ENCODE results near the gene SERPINA9. TPM values are rescaled to one million over a fixed set of nuclear protein-coding genes. Genes with fewer than 3 reads are reported as not detected.
"Not testable (repeated sequence)": the region's sequence is repeated elsewhere in the genome, so short reads cannot be mapped to it uniquely, and the experiment has no call there.

SERPINA9 gene
- not detected for polyA plus RNA-seq (ENCODE audit: insufficient read length in 3 of 3)
- long read RNA-seq, donor 1: 0 reads
- long read RNA-seq, donor 2: 0 reads
- long read RNA-seq, donor 3: 0 reads
- long read RNA-seq, donor 4: 0 reads
- long read RNA-seq, donor 5: 0 reads
- long read RNA-seq, donor 6: 0 reads
- long read RNA-seq, donor 7: 0 reads
- long read RNA-seq, donor 8: 0 reads
- long read RNA-seq, donor 9: 0 reads
- long read RNA-seq, donor 10: 0 reads
- long read RNA-seq, donor 11: 0 reads
- long read RNA-seq, donor 12: 0 reads
- long read RNA-seq, donor 13: 0 reads
- long read RNA-seq, donor 14: 0 reads
- long read RNA-seq, donor 15: 0 reads
- long read RNA-seq, donor 16: 0 reads

DNA sequence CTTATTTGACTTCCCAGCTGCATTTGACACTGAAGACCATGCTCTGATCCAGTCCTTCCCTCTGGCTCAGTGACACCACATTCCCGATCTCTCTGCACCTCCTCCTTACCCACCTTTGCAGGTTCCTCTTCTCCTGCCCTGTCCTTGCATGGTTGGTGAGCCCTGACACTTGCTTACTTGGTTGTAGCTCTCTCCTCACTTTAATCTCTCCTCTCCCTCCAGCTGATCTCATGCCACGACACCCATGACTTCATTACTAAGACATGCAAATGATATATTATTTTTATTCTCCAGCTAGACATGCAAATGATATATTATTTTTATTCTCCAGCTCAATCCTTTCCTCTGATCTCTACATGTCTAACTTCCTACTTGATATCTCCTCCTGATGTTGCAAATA lies at the start of gene SERPINA9:
Gene SERPINA9, minus strand, starts transcription at position 175 of the 400 bp plus-strand sequence. CDS start 6,357 bp downstream, outside the sequence.
- DNase-seq (ENCODE audit: extremely low read depth in 1 of 11, low read depth in 9 of 11, low spot score in 4 of 11): no peak

- no peak for DNase-seq (ENCODE audit: extremely low read depth in 1 of 11, low read depth in 9 of 11, low spot score in 4 of 11)
Observed at GRCh38 chr14:94524093-94524492, 48.1 kb upstream of the SERPINA9 start.

DNA sequence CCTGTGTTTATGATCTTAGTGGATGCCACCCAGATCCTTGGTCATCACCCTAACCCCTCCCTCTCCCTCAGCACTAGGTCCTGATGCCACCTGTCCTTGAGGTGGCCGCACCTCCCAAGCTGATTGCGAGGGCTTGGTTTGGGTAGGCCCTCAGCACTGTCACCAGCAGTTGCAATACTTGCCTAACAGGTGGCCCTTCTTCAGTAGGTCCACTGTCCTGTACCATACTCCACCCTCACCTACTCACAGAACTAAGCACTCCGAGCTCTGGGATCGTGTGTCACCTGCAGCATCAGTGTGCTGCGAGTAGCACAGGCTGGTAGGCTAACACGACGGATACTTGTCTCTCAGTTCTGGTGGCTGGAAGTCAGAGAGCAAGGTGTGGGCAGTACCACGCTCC lies 47.3 kb upstream of the SERPINA9 start:
- no peak for DNase-seq (ENCODE audit: extremely low read depth in 1 of 11, low read depth in 9 of 11, low spot score in 4 of 11)

DNA sequence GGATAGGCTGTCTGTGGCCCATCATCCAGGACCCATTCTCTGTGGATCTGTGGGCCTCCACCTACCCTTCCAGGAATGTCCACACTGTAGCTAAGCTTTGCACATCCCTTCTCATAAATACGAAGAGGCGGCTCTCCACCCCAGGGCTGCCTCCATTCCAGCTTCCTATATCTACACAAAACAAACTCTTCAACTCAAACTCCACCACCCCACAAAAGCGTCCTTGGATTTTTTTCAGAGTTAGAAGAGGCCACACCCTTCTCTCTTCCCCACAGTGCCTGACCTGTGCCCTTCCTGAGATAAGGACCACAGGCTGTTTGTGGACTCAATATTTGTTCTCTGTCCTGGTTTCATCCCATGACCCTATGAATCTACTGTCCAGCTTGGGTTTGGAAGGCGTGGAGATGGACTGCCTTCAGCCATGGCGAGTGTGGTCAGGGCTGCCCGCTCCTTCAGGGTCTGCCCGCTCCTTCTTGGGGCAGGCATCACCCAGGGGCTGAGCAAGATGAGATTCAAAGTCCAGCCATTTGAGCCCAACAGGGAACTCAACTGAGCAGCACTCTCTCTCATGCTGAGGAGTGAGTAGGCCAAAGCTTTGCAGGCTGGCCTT lies 46.2 kb upstream of the SERPINA9 start:
- DNase-seq (ENCODE audit: extremely low read depth in 1 of 11, low read depth in 9 of 11, low spot score in 4 of 11): no peak

GRCh38 chr14:94521375-94522114 lies 45.5 kb upstream of the SERPINA9 start:
- no peak for DNase-seq (ENCODE audit: extremely low read depth in 1 of 11, low read depth in 9 of 11, low spot score in 4 of 11)

DNA sequence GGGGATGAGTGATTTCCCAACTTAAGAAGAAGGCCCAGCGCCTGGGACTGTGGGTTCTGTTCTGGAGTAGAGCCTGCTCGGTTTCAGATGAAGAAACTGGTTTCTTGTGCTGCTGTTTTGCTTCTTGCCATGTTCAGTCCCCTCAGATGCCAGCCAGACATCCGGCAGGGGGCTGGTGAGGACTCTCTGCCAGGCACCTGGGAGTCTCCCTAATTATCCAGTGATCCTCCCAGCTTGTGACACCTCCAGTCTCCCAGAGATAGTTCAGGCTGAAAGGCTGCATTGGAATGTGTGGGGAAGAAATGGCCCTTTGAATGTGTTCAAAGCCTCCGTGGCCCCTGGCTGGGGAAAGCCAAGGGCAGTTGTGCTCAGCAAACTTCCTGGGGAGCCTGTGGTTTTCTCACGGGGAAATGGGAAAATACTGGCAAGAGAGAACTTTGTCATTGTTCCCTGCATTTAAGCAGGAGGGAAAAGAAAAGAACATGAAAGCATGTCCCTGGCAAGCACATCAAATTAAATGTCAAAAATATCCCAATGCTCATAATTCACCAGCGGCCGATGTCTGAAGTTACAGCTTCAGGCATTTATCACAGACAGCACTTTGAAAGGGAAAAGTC lies 41.8 kb upstream of the SERPINA9 start:
- DNase-seq (ENCODE audit: extremely low read depth in 1 of 11, low read depth in 9 of 11, low spot score in 4 of 11): no peak

- no peak for DNase-seq (ENCODE audit: extremely low read depth in 1 of 11, low read depth in 9 of 11, low spot score in 4 of 11)
Observed at GRCh38 chr14:94517248-94517640, 41.2 kb upstream of the SERPINA9 start.

DNA sequence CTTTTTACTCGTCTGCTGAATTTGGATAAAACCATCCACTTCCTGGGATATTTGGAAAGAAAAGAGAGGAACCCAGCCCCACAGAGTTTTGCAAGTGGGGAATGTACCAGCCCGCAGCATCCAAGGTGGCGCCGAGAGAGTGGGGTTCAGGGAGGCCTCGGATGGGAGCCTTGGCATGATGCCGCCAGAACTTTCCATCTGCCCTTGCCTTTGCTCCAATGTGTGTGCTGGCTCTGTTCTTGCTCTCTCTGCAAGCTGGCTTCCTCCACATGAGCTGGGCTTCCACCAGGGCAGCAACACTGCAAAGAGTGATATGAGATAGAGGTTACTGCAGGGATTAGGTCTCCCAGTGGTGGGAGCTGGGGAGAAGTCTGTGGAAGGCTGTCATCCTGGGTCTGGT lies 39.9 kb upstream of the SERPINA9 start:
- no peak for DNase-seq (ENCODE audit: extremely low read depth in 1 of 11, low read depth in 9 of 11, low spot score in 4 of 11)

GRCh38 chr14:94515426-94515825 lies 39.4 kb upstream of the SERPINA9 start:
- no peak for DNase-seq (ENCODE audit: extremely low read depth in 1 of 11, low read depth in 9 of 11, low spot score in 4 of 11)

GRCh38 chr14:94514351-94514750 lies 38.4 kb upstream of the SERPINA9 start:
- DNase-seq (ENCODE audit: extremely low read depth in 1 of 11, low read depth in 9 of 11, low spot score in 4 of 11): no peak

DNA sequence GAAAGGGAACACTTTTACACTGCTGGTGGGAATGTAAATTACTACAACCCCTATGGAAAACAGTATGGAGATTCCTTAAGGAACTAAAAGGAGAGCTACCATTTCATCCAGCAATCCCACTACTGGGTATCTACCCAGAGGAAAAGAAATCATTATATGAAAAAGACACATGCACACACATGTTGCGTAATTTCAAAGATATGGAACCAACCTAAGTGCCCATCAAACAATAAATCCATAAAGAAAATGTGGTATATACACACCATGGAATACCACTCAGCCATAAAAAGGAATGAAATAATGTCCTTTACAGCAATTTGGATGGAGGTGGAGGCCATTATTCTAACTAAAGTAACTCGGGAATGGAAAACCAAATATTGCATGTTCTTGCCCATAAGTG lies 34.5 kb upstream of the SERPINA9 start:
- DNase-seq (ENCODE audit: extremely low read depth in 1 of 11, low read depth in 9 of 11, low spot score in 4 of 11): not testable (repeated sequence)

GRCh38 chr14:94509356-94509755 lies 33.4 kb upstream of the SERPINA9 start, which contains the start of gene SERPINA12:
Gene SERPINA12 (minus strand): TSS chr14:94509469. CDS start chr14:94498397, 11,072 bp downstream.
- DNase-seq (ENCODE audit: extremely low read depth in 1 of 11, low read depth in 9 of 11, low spot score in 4 of 11): no peak

- DNase-seq (ENCODE audit: extremely low read depth in 1 of 11, low read depth in 9 of 11, low spot score in 4 of 11): no peak
Observed at GRCh38 chr14:94505641-94506040, 29.6 kb upstream of the SERPINA9 start.

DNA sequence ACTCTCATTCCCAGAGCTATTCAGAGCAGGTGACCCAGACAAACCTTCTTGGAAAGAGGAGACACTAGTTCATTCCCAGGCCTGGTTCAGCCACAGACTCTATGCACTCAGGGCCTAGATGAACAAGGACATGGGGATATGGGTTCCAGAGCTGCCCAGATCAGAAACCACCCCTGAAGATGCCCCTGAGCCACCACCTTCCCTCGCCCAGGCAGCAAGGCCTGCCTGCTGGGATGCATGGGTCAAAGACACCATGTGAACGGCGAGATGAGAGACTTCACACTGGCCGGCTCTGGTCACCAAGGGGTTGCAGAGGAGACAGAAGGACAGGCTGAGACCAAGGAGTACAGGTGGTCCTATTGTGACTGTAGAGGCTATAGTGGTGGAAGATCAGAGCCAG lies 29.2 kb upstream of the SERPINA9 start:
- DNase-seq (ENCODE audit: extremely low read depth in 1 of 11, low read depth in 9 of 11, low spot score in 4 of 11): no peak

- DNase-seq (ENCODE audit: extremely low read depth in 1 of 11, low read depth in 9 of 11, low spot score in 4 of 11): no peak
Observed at GRCh38 chr14:94501588-94502516, 25.9 kb upstream of the SERPINA9 start.

DNA sequence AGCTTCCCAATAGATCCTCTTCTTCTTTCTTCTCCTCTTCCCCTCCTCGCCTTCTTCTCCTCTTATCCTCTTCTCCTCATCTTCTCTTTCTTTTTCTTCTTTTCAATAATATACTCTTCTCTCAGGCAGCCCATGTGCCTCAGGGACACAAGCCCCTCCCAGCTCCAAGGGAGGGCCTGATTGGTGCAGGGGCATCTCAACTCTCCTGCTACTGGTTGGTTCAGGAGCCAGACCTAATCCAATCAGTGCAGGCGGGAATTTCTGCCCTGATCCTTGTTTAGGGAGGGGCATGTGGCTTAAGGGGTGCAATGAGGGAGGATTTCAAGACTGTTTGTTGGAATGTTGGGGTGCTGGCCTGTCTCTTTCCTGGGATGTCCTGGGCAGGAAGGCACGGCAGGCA lies 24.3 kb upstream of the SERPINA9 start:
- DNase-seq (ENCODE audit: extremely low read depth in 1 of 11, low read depth in 9 of 11, low spot score in 4 of 11): no peak

GRCh38 chr14:94499673-94500072 lies 23.7 kb upstream of the SERPINA9 start:
- DNase-seq (ENCODE audit: extremely low read depth in 1 of 11, low read depth in 9 of 11, low spot score in 4 of 11): no peak

DNA sequence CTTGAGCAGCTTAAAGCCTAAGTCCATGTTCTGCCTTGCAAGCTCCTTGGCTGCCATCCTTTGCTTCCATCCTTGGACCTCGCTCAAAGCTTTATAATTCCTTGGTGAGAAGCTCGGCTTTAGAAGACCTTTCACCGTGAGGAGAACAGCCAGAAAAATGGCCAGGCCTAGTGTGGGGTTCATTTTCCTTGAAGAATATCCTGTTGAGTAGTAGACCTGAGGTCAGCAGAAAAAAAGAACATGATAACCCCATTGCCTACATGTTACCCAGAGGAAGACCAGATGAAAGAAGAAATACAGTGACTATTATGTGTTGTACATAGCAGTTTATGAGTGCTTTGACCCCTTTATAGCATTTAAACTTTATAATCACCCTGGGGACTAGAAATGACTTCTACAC lies 22.2 kb upstream of the SERPINA9 start:
- DNase-seq (ENCODE audit: extremely low read depth in 1 of 11, low read depth in 9 of 11, low spot score in 4 of 11): no peak

- DNase-seq (ENCODE audit: extremely low read depth in 1 of 11, low read depth in 9 of 11, low spot score in 4 of 11): no peak
Observed at GRCh38 chr14:94494085-94494484, 18.1 kb upstream of the SERPINA9 start.
